Keratinocyte (primary cell): ENCODE data around the gene DDIT4.

Experiments
- EZH2 ChIP-seq: IDR thresholded peaks from one replicate; pipeline ENCODE4 v1.6.1; 2012; ENCODE audit warnings: inconsistent platforms, mild to moderate bottlenecking, low read length, moderate library complexity
- TF ChIP-seq, protein P1 (sequence below), 3 experiments: IDR thresholded peaks in 1 of 3; conservative IDR thresholded peaks in 1 of 3; optimal IDR thresholded peaks in 1 of 3; 2 replicates in 2 of 3; 3 replicates in 1 of 3; pipeline versions ENCODE3 to v1.5.1; 2011; ENCODE audit warnings: low read length in 3 of 3, mild to moderate bottlenecking in 3 of 3, moderate library complexity in 2 of 3, control low read depth in 1 of 3, inconsistent platforms in 1 of 3; ENCODE audit not compliant: insufficient read depth in 2 of 3; ENCODE audit errors: extremely low read depth in 1 of 3

DNA sequence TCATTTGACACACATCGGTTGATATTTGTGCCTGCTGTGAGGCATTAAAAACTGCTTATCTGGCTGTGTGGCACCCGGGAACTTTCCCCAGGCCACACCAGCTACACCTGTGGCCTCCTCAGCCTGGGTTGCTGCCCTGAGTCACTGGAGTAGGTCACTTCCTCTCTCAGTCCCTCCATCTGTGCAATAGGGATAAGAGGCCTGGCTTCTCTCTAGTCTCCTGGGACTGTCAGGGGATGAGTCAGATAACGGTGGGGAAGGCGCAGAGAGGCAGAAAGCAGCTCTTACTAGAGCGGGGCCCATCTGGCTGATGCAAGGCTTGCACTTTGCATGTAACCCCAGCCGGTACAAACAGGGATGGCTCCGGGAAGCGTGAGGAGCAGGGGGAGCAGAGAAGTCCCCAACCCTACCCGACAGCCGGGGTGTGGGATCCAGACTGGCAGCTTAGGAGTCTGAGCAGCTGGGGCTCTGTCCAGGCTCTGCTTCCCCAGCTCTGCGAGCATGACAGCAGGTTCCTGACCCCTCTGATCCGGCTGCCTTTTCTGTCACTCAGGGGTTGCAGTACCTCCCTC lies 47.0 kb downstream of the DDIT4 start:
- TF ChIP-seq, protein P1, sequence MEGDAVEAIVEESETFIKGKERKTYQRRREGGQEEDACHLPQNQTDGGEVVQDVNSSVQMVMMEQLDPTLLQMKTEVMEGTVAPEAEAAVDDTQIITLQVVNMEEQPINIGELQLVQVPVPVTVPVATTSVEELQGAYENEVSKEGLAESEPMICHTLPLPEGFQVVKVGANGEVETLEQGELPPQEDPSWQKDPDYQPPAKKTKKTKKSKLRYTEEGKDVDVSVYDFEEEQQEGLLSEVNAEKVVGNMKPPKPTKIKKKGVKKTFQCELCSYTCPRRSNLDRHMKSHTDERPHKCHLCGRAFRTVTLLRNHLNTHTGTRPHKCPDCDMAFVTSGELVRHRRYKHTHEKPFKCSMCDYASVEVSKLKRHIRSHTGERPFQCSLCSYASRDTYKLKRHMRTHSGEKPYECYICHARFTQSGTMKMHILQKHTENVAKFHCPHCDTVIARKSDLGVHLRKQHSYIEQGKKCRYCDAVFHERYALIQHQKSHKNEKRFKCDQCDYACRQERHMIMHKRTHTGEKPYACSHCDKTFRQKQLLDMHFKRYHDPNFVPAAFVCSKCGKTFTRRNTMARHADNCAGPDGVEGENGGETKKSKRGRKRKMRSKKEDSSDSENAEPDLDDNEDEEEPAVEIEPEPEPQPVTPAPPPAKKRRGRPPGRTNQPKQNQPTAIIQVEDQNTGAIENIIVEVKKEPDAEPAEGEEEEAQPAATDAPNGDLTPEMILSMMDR (optimal IDR thresholded peaks at IDR 0.05 in 1 of 3, IDR thresholded peaks at IDR 0.05 in 1 of 3, conservative IDR thresholded peaks at IDR 0.05 in 1 of 3; ENCODE audit: extremely low read depth in 1 of 3, insufficient read depth in 2 of 3, low read length in 3 of 3) = no peak
- TF ChIP-seq EZH2 = no peak
